MM.1S (cell line): ENCODE data around the gene CHST15.

ENCODE experiments used
- EZH2 ChIP-seq: fragments of 300-600 bp; sonication (generic); optimal IDR thresholded peaks from 2 replicates; pipeline ENCODE3; 2017; ENCODE audit warnings: low read depth, mild to moderate bottlenecking, antibody characterized with exemption, low read length, mixed read lengths
- EZH2phosphoT487 ChIP-seq: fragments of 300-600 bp; sonication (generic); IDR thresholded peaks from 2 replicates; pipeline ENCODE4 v1.6.1; 2018; ENCODE audit warnings: antibody characterized with exemption, low read length
- TF ChIP-seq, protein P1 (sequence below): fragments of 300-600 bp; sonication (generic); IDR thresholded peaks from 2 replicates; pipeline ENCODE4 v1.5.1; 2016; ENCODE audit warnings: antibody characterized with exemption, low read length, mixed read lengths

- TF ChIP-seq, protein P1, sequence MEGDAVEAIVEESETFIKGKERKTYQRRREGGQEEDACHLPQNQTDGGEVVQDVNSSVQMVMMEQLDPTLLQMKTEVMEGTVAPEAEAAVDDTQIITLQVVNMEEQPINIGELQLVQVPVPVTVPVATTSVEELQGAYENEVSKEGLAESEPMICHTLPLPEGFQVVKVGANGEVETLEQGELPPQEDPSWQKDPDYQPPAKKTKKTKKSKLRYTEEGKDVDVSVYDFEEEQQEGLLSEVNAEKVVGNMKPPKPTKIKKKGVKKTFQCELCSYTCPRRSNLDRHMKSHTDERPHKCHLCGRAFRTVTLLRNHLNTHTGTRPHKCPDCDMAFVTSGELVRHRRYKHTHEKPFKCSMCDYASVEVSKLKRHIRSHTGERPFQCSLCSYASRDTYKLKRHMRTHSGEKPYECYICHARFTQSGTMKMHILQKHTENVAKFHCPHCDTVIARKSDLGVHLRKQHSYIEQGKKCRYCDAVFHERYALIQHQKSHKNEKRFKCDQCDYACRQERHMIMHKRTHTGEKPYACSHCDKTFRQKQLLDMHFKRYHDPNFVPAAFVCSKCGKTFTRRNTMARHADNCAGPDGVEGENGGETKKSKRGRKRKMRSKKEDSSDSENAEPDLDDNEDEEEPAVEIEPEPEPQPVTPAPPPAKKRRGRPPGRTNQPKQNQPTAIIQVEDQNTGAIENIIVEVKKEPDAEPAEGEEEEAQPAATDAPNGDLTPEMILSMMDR: no peak
- no peak for TF ChIP-seq EZH2phosphoT487
- TF ChIP-seq EZH2: no peak
Observed at GRCh38 chr10:124002391-124003069, 90.9 kb downstream of the CHST15 start.
